Activated CD4-positive, CD25-positive, alpha-beta regulatory T cell (primary cell): ENCODE results near the gene FOXL2.
A peak's percentile ranks its signal among the peaks of the same experiment; 100 is the strongest.
"Not testable (repeated sequence)": the region's sequence is repeated elsewhere in the genome, so short reads cannot be mapped to it uniquely, and the experiment has no call there.

ENCODE experiments used
- DNase-seq, 4 experiments: peaks; one replicate each; lab custom pipeline; 2025; lab: John Stamatoyannopoulos, UW

FOXL2 gene

GRCh38 chr3:138933068-138933668 lies 13.8 kb downstream of the FOXL2 start:
- DNase-seq: no peak

- DNase-seq: no peak
Observed at GRCh38 chr3:138928727-138929372, 18.1 kb downstream of the FOXL2 start.

GRCh38 chr3:138923531-138923994 lies 23.4 kb downstream of the FOXL2 start:
- DNase-seq: peak; percentile 65 to 77 (median 71)

GRCh38 chr3:138922400-138922799 lies 24.5 kb downstream of the FOXL2 start:
- DNase-seq: not testable (repeated sequence)

GRCh38 chr3:138921316-138922292 lies 25.3 kb downstream of the FOXL2 start:
- no peak for DNase-seq

GRCh38 chr3:138919325-138919724 lies 27.6 kb downstream of the FOXL2 start:
- DNase-seq: no peak

- DNase-seq: no peak
Observed at GRCh38 chr3:138916824-138917223, 30.1 kb downstream of the FOXL2 start.

- peak; percentile 66 to 75 (median 68) for DNase-seq
Observed at GRCh38 chr3:138915503-138916498, 31.1 kb downstream of the FOXL2 start.

GRCh38 chr3:138914870-138915502 lies 32.0 kb downstream of the FOXL2 start:
- no peak for DNase-seq

- DNase-seq: no peak
Observed at GRCh38 chr3:138913766-138914165, 33.2 kb downstream of the FOXL2 start.

- no peak for DNase-seq
Observed at GRCh38 chr3:138912237-138912636, 34.7 kb downstream of the FOXL2 start.

GRCh38 chr3:138911621-138912020 lies 35.3 kb downstream of the FOXL2 start:
- DNase-seq: no peak

- DNase-seq: no peak
Observed at GRCh38 chr3:138909904-138910303, 37.0 kb downstream of the FOXL2 start.

- DNase-seq: no peak
Observed at GRCh38 chr3:138908846-138909245, 38.1 kb downstream of the FOXL2 start.

GRCh38 chr3:138907539-138907938 lies 39.4 kb downstream of the FOXL2 start:
- DNase-seq: no peak

- no peak for DNase-seq
Observed at GRCh38 chr3:138902171-138902570, 44.8 kb downstream of the FOXL2 start.

GRCh38 chr3:138901567-138901966 lies 45.4 kb downstream of the FOXL2 start:
- no peak for DNase-seq

- no peak for DNase-seq
Observed at GRCh38 chr3:138899351-138899991, 47.5 kb downstream of the FOXL2 start.

- DNase-seq: no peak
Observed at GRCh38 chr3:138898708-138899107, 48.2 kb downstream of the FOXL2 start.

- no peak for DNase-seq
Observed at GRCh38 chr3:138898301-138898700, 48.6 kb downstream of the FOXL2 start.
